NCI-H2107 (cell line): Measurements from ENCODE around the gene LSM2.
"Not testable (repeated sequence)": the region's sequence is repeated elsewhere in the genome, so short reads cannot be mapped to it uniquely, and the experiment has no call there.

Experiments
- DNase-seq: peaks from one replicate; lab custom pipeline; 2025; lab: John Stamatoyannopoulos, UW

LSM2 gene

GRCh38 chr6:31827286-31828079, 20.7 kb upstream of the LSM2 start, which contains the start of gene HSPA1B:
Gene HSPA1B (plus strand): TSS chr6:31827738. CDS start chr6:31827951, 213 bp downstream.
- peak; percentile 81 for DNase-seq

- no peak for DNase-seq
These were observed 20.1 kb upstream of the LSM2 start for GRCh38 chr6:31826793-31827285.

GRCh38 chr6:31825553-31825952, 18.8 kb upstream of the LSM2 start:
- no peak for DNase-seq

- not testable (repeated sequence) for DNase-seq
These were observed 16.9 kb upstream of the LSM2 start for GRCh38 chr6:31823592-31824196.

GRCh38 chr6:31822036-31822821, 15.5 kb upstream of the LSM2 start:
- no peak for DNase-seq

- no peak for DNase-seq
These were observed 14.7 kb upstream of the LSM2 start for GRCh38 chr6:31821301-31822035.

- DNase-seq, result not testable (repeated sequence)
These were observed 13.6 kb upstream of the LSM2 start for GRCh38 chr6:31820399-31820798.

GRCh38 chr6:31819871-31820299, 13.1 kb upstream of the LSM2 start:
- no peak for DNase-seq

GRCh38 chr6:31817929-31818511, 11.3 kb upstream of the LSM2 start:
- DNase-seq, result not testable (repeated sequence)

GRCh38 chr6:31817133-31817928, 10.6 kb upstream of the LSM2 start:
- not testable (repeated sequence) for DNase-seq

GRCh38 chr6:31815025-31815838, 8.5 kb upstream of the LSM2 start, which contains the start of the genes HSPA1A and HSPA1L:
Gene HSPA1A (plus strand): TSS chr6:31815543. CDS start chr6:31815757, 214 bp downstream.
Gene HSPA1L (minus strand): TSS chr6:31815283. CDS start chr6:31811972, 3,311 bp downstream.
- no peak for DNase-seq

GRCh38 chr6:31814677-31815024, 7.9 kb upstream of the LSM2 start:
- DNase-seq, result no peak

GRCh38 chr6:31813465-31813849, 6.7 kb upstream of the LSM2 start:
- DNase-seq, result no peak

GRCh38 chr6:31811645-31812044, 4.9 kb upstream of the LSM2 start:
- DNase-seq, result no peak

GRCh38 chr6:31808599-31808998, 1.8 kb upstream of the LSM2 start:
- DNase-seq, result not testable (repeated sequence)

- DNase-seq, result no peak
These were observed 762 bp downstream of the LSM2 start for GRCh38 chr6:31805939-31806469.

GRCh38 chr6:31801031-31801927, 5.5 kb downstream of the LSM2 start:
- not testable (repeated sequence) for DNase-seq

GRCh38 chr6:31799781-31800180, 7.0 kb downstream of the LSM2 start:
- no peak for DNase-seq
